ENCODE data around the gene TIAM1.
A peak's percentile ranks its signal among the peaks of the same experiment; 100 is the strongest.

TIAM1 gene

GRCh38 chr21:31205412-31205811 lies 138.6 kb downstream of the TIAM1 start:
- H3K36me3 ChIP-seq (ENCODE audit: control insufficient read depth in 4 of 4, insufficient read depth in 4 of 4, low read length in 3 of 4) = peaks cover 0 to 17% (median 0%) of the 10 kb centered on the region in 4 experiments
- H3K4me1 ChIP-seq (ENCODE audit: control extremely low read depth in 1 of 4, control insufficient read depth in 4 of 4, insufficient read depth in 4 of 4, low read length in 3 of 4) = peaks cover 3 to 20% (median 13%) of the 10 kb centered on the region in 4 experiments
- H3K27ac ChIP-seq (ENCODE audit: insufficient read depth in 1 of 2, low read depth in 1 of 2, low read length in 2 of 2, poor library complexity in 1 of 2, severe bottlenecking in 2 of 2) = no peak overlapping the region
- DNase-seq = no peak
- WGBS (ENCODE audit: insufficient coverage) = no CpG with 5 or more reads among the region's 1 CpG
- ChIA-PET POLR2A (no interaction called here), CTCF (no interaction called here)
- H3K4me3 ChIP-seq (ENCODE audit: control insufficient read depth in 1 of 7, extremely low read depth in 1 of 7, insufficient read depth in 4 of 7, low read depth in 2 of 7, low read length in 6 of 7) = no peak overlapping the region
- H3K9me3 ChIP-seq (ENCODE audit: control extremely low read depth in 1 of 5, control insufficient read depth in 4 of 5, insufficient read depth in 2 of 5, low read depth in 1 of 5, low read length in 4 of 5) = no peaks in the 10 kb centered on the region
- H3K27me3 ChIP-seq (replicated peaks in 2 of 5; ENCODE audit: control insufficient read depth in 4 of 5, insufficient read depth in 5 of 5, low read length in 4 of 5) = no peaks in the 10 kb centered on the region

GRCh38 chr21:31204801-31205200 lies 139.3 kb downstream of the TIAM1 start:
- CTCF ChIA-PET = no interaction called here

GRCh38 chr21:31203431-31204054 lies 140.5 kb downstream of the TIAM1 start:
- POLR2A ChIA-PET = no interaction called here
- H3K27ac ChIP-seq (ENCODE audit: insufficient read depth in 1 of 2, low read depth in 1 of 2, low read length in 2 of 2, poor library complexity in 1 of 2, severe bottlenecking in 2 of 2) = no peak overlapping the region

More at GRCh38 chr21:31204801-31205200, 139.3 kb downstream of the TIAM1 start:
- WGBS (ENCODE audit: insufficient coverage) = 100% methylated on average over 1 of the region's 3 CpGs
- no peak overlapping the region for H3K27ac ChIP-seq (ENCODE audit: insufficient read depth in 1 of 2, low read depth in 1 of 2, low read length in 2 of 2, poor library complexity in 1 of 2, severe bottlenecking in 2 of 2)
- H3K36me3 ChIP-seq (ENCODE audit: control insufficient read depth in 4 of 4, insufficient read depth in 4 of 4, low read length in 3 of 4) = peaks cover 0 to 12% (median 0%) of the 10 kb centered on the region in 4 experiments
- POLR2A ChIA-PET = no interaction called here
- H3K27me3 ChIP-seq (replicated peaks in 2 of 5; ENCODE audit: control insufficient read depth in 4 of 5, insufficient read depth in 5 of 5, low read length in 4 of 5) = no peaks in the 10 kb centered on the region
- H3K4me3 ChIP-seq (ENCODE audit: control insufficient read depth in 1 of 7, extremely low read depth in 1 of 7, insufficient read depth in 4 of 7, low read depth in 2 of 7, low read length in 6 of 7) = no peak overlapping the region
- DNase-seq = no peak
- H3K9me3 ChIP-seq (ENCODE audit: control extremely low read depth in 1 of 5, control insufficient read depth in 4 of 5, insufficient read depth in 2 of 5, low read depth in 1 of 5, low read length in 4 of 5) = no peaks in the 10 kb centered on the region
- peaks cover 3 to 22% (median 13%) of the 10 kb centered on the region in 4 experiments for H3K4me1 ChIP-seq (ENCODE audit: control extremely low read depth in 1 of 4, control insufficient read depth in 4 of 4, insufficient read depth in 4 of 4, low read length in 3 of 4)

GRCh38 chr21:31201548-31201947 lies 142.5 kb downstream of the TIAM1 start:
- ChIA-PET CTCF (interaction anchor here (1.1 to 2.0 kb wide), 5 partner anchors 73 to 402 kb away, joined by 3 to 11 read pairs (median 7); no protein-coding TSS in a partner anchor), POLR2A (no interaction called here)
- 17% methylated on average over 1 of the region's 3 CpGs for WGBS (ENCODE audit: insufficient coverage)
- Histone ChIP-seq H3K9me3 (ENCODE audit: control extremely low read depth in 1 of 5, control insufficient read depth in 4 of 5, insufficient read depth in 2 of 5, low read depth in 1 of 5, low read length in 4 of 5) (no peaks in the 10 kb centered on the region), H3K36me3 (ENCODE audit: control insufficient read depth in 4 of 4, insufficient read depth in 4 of 4, low read length in 3 of 4) (peaks cover 0 to 2% (median 0%) of the 10 kb centered on the region in 4 experiments), H3K27ac (ENCODE audit: insufficient read depth in 1 of 2, low read depth in 1 of 2, low read length in 2 of 2, poor library complexity in 1 of 2, severe bottlenecking in 2 of 2) (peak overlapping the region in 1 of 2 experiments; percentile 9), H3K4me1 (ENCODE audit: control extremely low read depth in 1 of 4, control insufficient read depth in 4 of 4, insufficient read depth in 4 of 4, low read length in 3 of 4) (peaks cover 3 to 22% (median 13%) of the 10 kb centered on the region in 4 experiments), H3K27me3 (replicated peaks in 2 of 5; ENCODE audit: control insufficient read depth in 4 of 5, insufficient read depth in 5 of 5, low read length in 4 of 5) (no peaks in the 10 kb centered on the region), H3K4me3 (ENCODE audit: control insufficient read depth in 1 of 7, extremely low read depth in 1 of 7, insufficient read depth in 4 of 7, low read depth in 2 of 7, low read length in 6 of 7) (no peak overlapping the region)
- peak; percentile 44 to 87 (median 84) for DNase-seq

More at GRCh38 chr21:31203431-31204054, 140.5 kb downstream of the TIAM1 start:
- CTCF ChIA-PET = interaction anchor here (2.0 kb wide), 1 partner anchor 400 kb away, joined by 11 read pairs; no protein-coding TSS in a partner anchor
- DNase-seq = no peak
- Histone ChIP-seq H3K36me3 (ENCODE audit: control insufficient read depth in 4 of 4, insufficient read depth in 4 of 4, low read length in 3 of 4) (peaks cover 0 to 6% (median 0%) of the 10 kb centered on the region in 4 experiments), H3K9me3 (ENCODE audit: control extremely low read depth in 1 of 5, control insufficient read depth in 4 of 5, insufficient read depth in 2 of 5, low read depth in 1 of 5, low read length in 4 of 5) (no peaks in the 10 kb centered on the region), H3K27me3 (replicated peaks in 2 of 5; ENCODE audit: control insufficient read depth in 4 of 5, insufficient read depth in 5 of 5, low read length in 4 of 5) (no peaks in the 10 kb centered on the region), H3K4me1 (ENCODE audit: control extremely low read depth in 1 of 4, control insufficient read depth in 4 of 4, insufficient read depth in 4 of 4, low read length in 3 of 4) (peaks cover 3 to 22% (median 13%) of the 10 kb centered on the region in 4 experiments), H3K4me3 (ENCODE audit: control insufficient read depth in 1 of 7, extremely low read depth in 1 of 7, insufficient read depth in 4 of 7, low read depth in 2 of 7, low read length in 6 of 7) (no peak overlapping the region)
- WGBS (ENCODE audit: insufficient coverage) = 90% methylated on average over 3 of the region's 5 CpGs

- H3K27me3 ChIP-seq (replicated peaks in 2 of 5; ENCODE audit: control insufficient read depth in 4 of 5, insufficient read depth in 5 of 5, low read length in 4 of 5) = no peaks in the 10 kb centered on the region
- no peak overlapping the region for H3K27ac ChIP-seq (ENCODE audit: insufficient read depth in 1 of 2, low read depth in 1 of 2, low read length in 2 of 2, poor library complexity in 1 of 2, severe bottlenecking in 2 of 2)
- peaks cover 3 to 22% (median 13%) of the 10 kb centered on the region in 4 experiments for H3K4me1 ChIP-seq (ENCODE audit: control extremely low read depth in 1 of 4, control insufficient read depth in 4 of 4, insufficient read depth in 4 of 4, low read length in 3 of 4)
- no peak overlapping the region for H3K4me3 ChIP-seq (ENCODE audit: control insufficient read depth in 1 of 7, extremely low read depth in 1 of 7, insufficient read depth in 4 of 7, low read depth in 2 of 7, low read length in 6 of 7)
- peaks cover 0 to 2% (median 0%) of the 10 kb centered on the region in 4 experiments for H3K36me3 ChIP-seq (ENCODE audit: control insufficient read depth in 4 of 4, insufficient read depth in 4 of 4, low read length in 3 of 4)
- ChIA-PET POLR2A (no interaction called here), CTCF (interaction anchor here (3.6 to 8.4 kb wide), 2 partner anchors 380 to 402 kb away, joined by 29 to 75 read pairs; no protein-coding TSS in a partner anchor)
- no peaks in the 10 kb centered on the region for H3K9me3 ChIP-seq (ENCODE audit: control extremely low read depth in 1 of 5, control insufficient read depth in 4 of 5, insufficient read depth in 2 of 5, low read depth in 1 of 5, low read length in 4 of 5)
- DNase-seq = peak in 1 of 3 donors; percentile 32
- no CpG with 5 or more reads among the region's 2 CpGs for WGBS (ENCODE audit: insufficient coverage)
Observed at GRCh38 chr21:31201144-31201543, 142.9 kb downstream of the TIAM1 start.

GRCh38 chr21:31198575-31198974 lies 145.5 kb downstream of the TIAM1 start:
- WGBS (ENCODE audit: insufficient coverage) = no CpG with 5 or more reads among the region's 4 CpGs
- DNase-seq = peak; percentile 48 to 69 (median 57)
- H3K27me3 ChIP-seq (replicated peaks in 2 of 5; ENCODE audit: control insufficient read depth in 4 of 5, insufficient read depth in 5 of 5, low read length in 4 of 5) = no peaks in the 10 kb centered on the region
- H3K36me3 ChIP-seq (ENCODE audit: control insufficient read depth in 4 of 4, insufficient read depth in 4 of 4, low read length in 3 of 4) = peaks cover 0 to 6% (median 0%) of the 10 kb centered on the region in 4 experiments
- no peaks in the 10 kb centered on the region for H3K9me3 ChIP-seq (ENCODE audit: control extremely low read depth in 1 of 5, control insufficient read depth in 4 of 5, insufficient read depth in 2 of 5, low read depth in 1 of 5, low read length in 4 of 5)
- no peak overlapping the region for H3K4me3 ChIP-seq (ENCODE audit: control insufficient read depth in 1 of 7, extremely low read depth in 1 of 7, insufficient read depth in 4 of 7, low read depth in 2 of 7, low read length in 6 of 7)
- no peak overlapping the region for H3K27ac ChIP-seq (ENCODE audit: insufficient read depth in 1 of 2, low read depth in 1 of 2, low read length in 2 of 2, poor library complexity in 1 of 2, severe bottlenecking in 2 of 2)
- ChIA-PET CTCF (interaction anchor here (0.7 to 8.4 kb wide), 18 partner anchors 8 to 404 kb away, joined by 3 to 75 read pairs (median 4); no protein-coding TSS in a partner anchor), POLR2A (no interaction called here)
- peaks cover 3 to 22% (median 13%) of the 10 kb centered on the region in 4 experiments for H3K4me1 ChIP-seq (ENCODE audit: control extremely low read depth in 1 of 4, control insufficient read depth in 4 of 4, insufficient read depth in 4 of 4, low read length in 3 of 4)

- Histone ChIP-seq H3K9me3 (ENCODE audit: control extremely low read depth in 1 of 5, control insufficient read depth in 4 of 5, insufficient read depth in 2 of 5, low read depth in 1 of 5, low read length in 4 of 5) (no peaks in the 10 kb centered on the region), H3K27ac (ENCODE audit: insufficient read depth in 1 of 2, low read depth in 1 of 2, low read length in 2 of 2, poor library complexity in 1 of 2, severe bottlenecking in 2 of 2) (no peak overlapping the region), H3K4me3 (ENCODE audit: control insufficient read depth in 1 of 7, extremely low read depth in 1 of 7, insufficient read depth in 4 of 7, low read depth in 2 of 7, low read length in 6 of 7) (no peak overlapping the region), H3K4me1 (ENCODE audit: control extremely low read depth in 1 of 4, control insufficient read depth in 4 of 4, insufficient read depth in 4 of 4, low read length in 3 of 4) (peaks cover 3 to 15% (median 12%) of the 10 kb centered on the region in 4 experiments), H3K36me3 (ENCODE audit: control insufficient read depth in 4 of 4, insufficient read depth in 4 of 4, low read length in 3 of 4) (peaks cover 0 to 16% (median under 1%) of the 10 kb centered on the region in 4 experiments), H3K27me3 (replicated peaks in 2 of 5; ENCODE audit: control insufficient read depth in 4 of 5, insufficient read depth in 5 of 5, low read length in 4 of 5) (no peaks in the 10 kb centered on the region)
- POLR2A ChIA-PET = no interaction called here
- DNase-seq = no peak
- WGBS (ENCODE audit: insufficient coverage) = 100% methylated on average over 1 of the region's 2 CpGs
- CTCF ChIA-PET = interaction anchor here (8.4 kb wide), 1 partner anchor 385 kb away, joined by 75 read pairs; no protein-coding TSS in a partner anchor
Observed at GRCh38 chr21:31196724-31197123, 147.3 kb downstream of the TIAM1 start.

All from common myeloid progenitor, CD34-positive (primary cell).